CD14-positive monocyte (primary cell): ENCODE data around the gene TBL3. TPM values are rescaled to one million over a fixed set of nuclear protein-coding genes. Genes with fewer than 3 reads are reported as not detected.
A peak's percentile ranks its signal among the peaks of the same experiment; 100 is the strongest.

Experiments used
- DNase-seq, 3 donors: peaks; one replicate each; pipeline ENCODE4 v3.0.0-alpha.2; 2011 to 2022
- H2AFZ ChIP-seq: 2 replicates; pipeline ENCODE4 v1.6.0; 2012; ENCODE audit warnings: mild to moderate bottlenecking, low read depth, low read length, inconsistent platforms; ENCODE audit not compliant: insufficient read depth, poor library complexity, severe bottlenecking
- H3K27ac ChIP-seq, 2 donors: 1 replicate in 1 of 2; 2 replicates in 1 of 2; pipeline ENCODE4 v1.5.1; 2012 to 2013; ENCODE audit warnings: low read length in 2 of 2, control low read depth in 1 of 2, inconsistent platforms in 1 of 2, low read depth in 1 of 2, mild to moderate bottlenecking in 1 of 2
- H3K27me3 ChIP-seq, 2 donors: one replicate each; pipeline versions ENCODE4 v1.6.0 to v1.6.1; 2011 to 2013; ENCODE audit warnings: low read length in 2 of 2; ENCODE audit not compliant: control insufficient read depth in 2 of 2, insufficient read depth in 2 of 2
- H3K36me3 ChIP-seq, 2 donors: replicated peaks in 1 of 2; 1 replicate in 1 of 2; 2 replicates in 1 of 2; pipeline versions ENCODE4 v1.5.1 to v1.6.1; 2012 to 2013; ENCODE audit warnings: low read length in 2 of 2, control low read depth in 1 of 2, inconsistent platforms in 1 of 2, mild to moderate bottlenecking in 1 of 2; ENCODE audit not compliant: insufficient read depth in 2 of 2, control insufficient read depth in 1 of 2
- H3K4me1 ChIP-seq, 2 donors: 1 replicate in 1 of 2; 2 replicates in 1 of 2; pipeline versions ENCODE4 v1.5.1 to v1.6.1; 2012 to 2013; ENCODE audit warnings: low read length in 2 of 2, control low read depth in 1 of 2, inconsistent platforms in 1 of 2, mild to moderate bottlenecking in 1 of 2, moderate library complexity in 1 of 2; ENCODE audit not compliant: insufficient read depth in 2 of 2, control insufficient read depth in 1 of 2
- H3K4me2 ChIP-seq: replicated peaks from 2 replicates; pipeline ENCODE3; 2012; ENCODE audit warnings: low read length, moderate library complexity, mild to moderate bottlenecking; ENCODE audit not compliant: poor library complexity, severe bottlenecking; ENCODE audit errors: extremely low read depth
- H3K4me3 ChIP-seq, 3 experiments: fragments of 200-600 bp in 1 of 3; sonication (generic) in 1 of 3; replicated peaks in 1 of 3; 1 replicate in 2 of 3; 2 replicates in 1 of 3; pipeline ENCODE4 v1.5.1; 2011 to 2013; ENCODE audit warnings: low read length in 3 of 3, mild to moderate bottlenecking in 3 of 3, control low read depth in 2 of 3, low read depth in 2 of 3, inconsistent platforms in 1 of 3, moderate library complexity in 1 of 3
- H3K79me2 ChIP-seq: 2 replicates; pipeline ENCODE4 v1.6.0; 2012; ENCODE audit warnings: mild to moderate bottlenecking, control low read depth, inconsistent platforms, low read length, moderate library complexity; ENCODE audit not compliant: insufficient read depth
- H3K9ac ChIP-seq: 2 replicates; pipeline ENCODE4 v1.6.0; 2017; ENCODE audit warnings: low read length, mild to moderate bottlenecking; ENCODE audit not compliant: insufficient read depth, poor library complexity, severe bottlenecking
- H3K9me3 ChIP-seq, 2 donors: replicated peaks in 1 of 2; 1 replicate in 1 of 2; 2 replicates in 1 of 2; pipeline versions ENCODE4 v1.5.1 to v1.6.1; 2012 to 2013; ENCODE audit warnings: low read length in 2 of 2, control low read depth in 1 of 2; ENCODE audit not compliant: control insufficient read depth in 1 of 2, insufficient read depth in 1 of 2
- H4K20me1 ChIP-seq: 2 replicates; pipeline ENCODE4 v1.6.0; 2012; ENCODE audit warnings: mild to moderate bottlenecking, low read length, control low read depth, moderate library complexity; ENCODE audit not compliant: insufficient read depth
- H3K27ac Mint-ChIP-seq, 7 donors: one replicate each; pipeline ENCODE4 v1.8.0; 2020; ENCODE audit warnings: mild to moderate bottlenecking in 7 of 7, mixed read lengths in 7 of 7, moderate library complexity in 6 of 7, inconsistent platforms in 2 of 7
- H3K27me3 Mint-ChIP-seq, 3 donors: one replicate each; pipeline ENCODE4 v1.8.0; 2021 to 2022; ENCODE audit warnings: low read depth in 3 of 3, mild to moderate bottlenecking in 3 of 3, mixed read lengths in 3 of 3, moderate library complexity in 3 of 3, inconsistent platforms in 1 of 3
- H3K36me3 Mint-ChIP-seq, 2 donors: one replicate each; pipeline ENCODE4 v1.8.0; 2020; ENCODE audit warnings: mixed read lengths in 2 of 2, inconsistent platforms in 1 of 2, mild to moderate bottlenecking in 1 of 2
- H3K4me1 Mint-ChIP-seq: one replicate; pipeline ENCODE4 v1.8.0; 2020; ENCODE audit warnings: mild to moderate bottlenecking, mixed read lengths
- H3K4me3 Mint-ChIP-seq, 2 donors: one replicate each; pipeline ENCODE4 v1.8.0; 2020; ENCODE audit warnings: mild to moderate bottlenecking in 2 of 2, mixed read lengths in 2 of 2, moderate library complexity in 1 of 2
- H3K9me3 Mint-ChIP-seq, 7 donors: one replicate each; pipeline ENCODE4 v1.8.0; 2020 to 2022; ENCODE audit warnings: mixed read lengths in 7 of 7, mild to moderate bottlenecking in 6 of 7, moderate library complexity in 6 of 7, inconsistent platforms in 2 of 7
- WGBS: methylation state at CpG from one replicate; pipeline ENCODE4 v1.1.5; 2013; ENCODE audit warnings: missing lambda C conversion rate; ENCODE audit not compliant: insufficient coverage; 5-methylcytosine and 5-hydroxymethylcytosine counted together
- intact Hi-C, 2 donors: fragments of 100-400 bp; cut with micrococcal nuclease; formaldehyde crosslinking; loops; one replicate each; pipeline versions ENCODE4 v1.15.0 to v1.15.1; 2023
- polyA plus RNA-seq, 3 donors: library from polyadenylated mRNA; depleted of rRNA in 1 of 3; unstranded in 2 of 3; stranded (reverse) in 1 of 3; fragments of 300-500 nt in 2 of 3; fragments of >200 nt in 1 of 3; fragmentation: Illumina TruSeq in 2 of 3; gene quantifications; 1 replicate in 2 of 3; 2 replicates in 1 of 3; pipeline ENCODE4 v1.2.3, GENCODE V29; 2012 to 2021
- TF ChIP-seq, protein P1 (sequence below): fragments of 200-600 bp; IDR thresholded peaks from one replicate; pipeline ENCODE4 v1.8.0; 2022; ENCODE audit warnings: antibody characterized with exemption, mild to moderate bottlenecking

TBL3 gene
- polyA plus RNA-seq, 3 donors = 33.9 to 37.8 (median 36.0) TPM

GRCh38 chr16:2019518-2019920 is 47.7 kb downstream of the TBL3 start, which contains the start of gene NPW:
TSS of gene NPW (plus strand) at chr16:2019785.
- Mint-ChIP-seq H3K4me3 (peak within 1 kb of the TSS in 1 of 2 donors; percentile 88), H3K27me3 (peaks cover 31 to 62% (median 58%) of the 10 kb centered on the region in 3 donors), H3K27ac (no peak within 1 kb of the TSS), H3K4me1 (peaks cover 33% of the 10 kb centered on the region), H3K36me3 (peaks cover 2 to 3% of the 10 kb centered on the region in 2 donors), H3K9me3 (peaks cover 3 to 21% (median 7%) of the 10 kb centered on the region in 7 donors)
- DNase-seq = no peak
- peaks cover 12 to 34% of the 10 kb centered on the region in 2 donors for H3K27me3 ChIP-seq
- H3K9ac ChIP-seq = no peak within 1 kb of the TSS
- no peak within 1 kb of the TSS for H3K27ac ChIP-seq
- H4K20me1 ChIP-seq = no peaks in the 10 kb centered on the region
- no peaks in the 10 kb centered on the region for H3K79me2 ChIP-seq
- H2AFZ ChIP-seq = no peak within 1 kb of the TSS
- H3K36me3 ChIP-seq = no peaks in the 10 kb centered on the region
- no peaks in the 10 kb centered on the region for H3K9me3 ChIP-seq
- H3K4me2 ChIP-seq = no peak within 1 kb of the TSS
- WGBS = 2% methylated on average over 32 of the region's 33 CpGs
- H3K4me3 ChIP-seq = no peak within 1 kb of the TSS
- intact Hi-C loops = no loop called here
- TF ChIP-seq, protein P1, sequence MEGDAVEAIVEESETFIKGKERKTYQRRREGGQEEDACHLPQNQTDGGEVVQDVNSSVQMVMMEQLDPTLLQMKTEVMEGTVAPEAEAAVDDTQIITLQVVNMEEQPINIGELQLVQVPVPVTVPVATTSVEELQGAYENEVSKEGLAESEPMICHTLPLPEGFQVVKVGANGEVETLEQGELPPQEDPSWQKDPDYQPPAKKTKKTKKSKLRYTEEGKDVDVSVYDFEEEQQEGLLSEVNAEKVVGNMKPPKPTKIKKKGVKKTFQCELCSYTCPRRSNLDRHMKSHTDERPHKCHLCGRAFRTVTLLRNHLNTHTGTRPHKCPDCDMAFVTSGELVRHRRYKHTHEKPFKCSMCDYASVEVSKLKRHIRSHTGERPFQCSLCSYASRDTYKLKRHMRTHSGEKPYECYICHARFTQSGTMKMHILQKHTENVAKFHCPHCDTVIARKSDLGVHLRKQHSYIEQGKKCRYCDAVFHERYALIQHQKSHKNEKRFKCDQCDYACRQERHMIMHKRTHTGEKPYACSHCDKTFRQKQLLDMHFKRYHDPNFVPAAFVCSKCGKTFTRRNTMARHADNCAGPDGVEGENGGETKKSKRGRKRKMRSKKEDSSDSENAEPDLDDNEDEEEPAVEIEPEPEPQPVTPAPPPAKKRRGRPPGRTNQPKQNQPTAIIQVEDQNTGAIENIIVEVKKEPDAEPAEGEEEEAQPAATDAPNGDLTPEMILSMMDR = no peak
- peaks cover 18 to 42% of the 10 kb centered on the region in 2 donors for H3K4me1 ChIP-seq

- no peak for DNase-seq
- Histone ChIP-seq H3K36me3 (no peaks in the 10 kb centered on the region), H3K4me2 (no peak overlapping the region), H3K27me3 (peaks cover 12 to 38% of the 10 kb centered on the region in 2 donors), H2AFZ (no peak overlapping the region), H3K9me3 (no peaks in the 10 kb centered on the region), H3K4me1 (peaks cover 18 to 38% of the 10 kb centered on the region in 2 donors), H3K79me2 (no peaks in the 10 kb centered on the region), H4K20me1 (no peaks in the 10 kb centered on the region), H3K4me3 (no peak overlapping the region), H3K9ac (no peak overlapping the region), H3K27ac (no peak overlapping the region)
- WGBS = 2% methylated on average over 95 of the region's 96 CpGs
- intact Hi-C loops = loop anchor here in 1 of 2 donors (5.0 kb wide), 1 partner anchor 132 kb away; no protein-coding TSS in a partner anchor
- Mint-ChIP-seq H3K4me3 (peak overlapping the region in 1 of 2 donors; percentile 88), H3K27me3 (peaks cover 34 to 66% (median 64%) of the 10 kb centered on the region in 3 donors), H3K27ac (no peak overlapping the region), H3K36me3 (peaks cover 2 to 3% of the 10 kb centered on the region in 2 donors), H3K4me1 (peaks cover 31% of the 10 kb centered on the region), H3K9me3 (peaks cover 3 to 21% (median 7%) of the 10 kb centered on the region in 7 donors)
- TF ChIP-seq, protein P1 = no peak
These were observed 48.3 kb downstream of the TBL3 start for GRCh38 chr16:2019921-2020831.
